CD14-positive monocyte (primary cell): ENCODE data around the gene AP2S1. TPM values are rescaled to one million over a fixed set of nuclear protein-coding genes. Genes with fewer than 3 reads are reported as not detected.

Experiments used
- DNase-seq, 3 donors: peaks; one replicate each; pipeline ENCODE4 v3.0.0-alpha.2; 2011 to 2022
- H2AFZ ChIP-seq: 2 replicates; pipeline ENCODE4 v1.6.0; 2012; ENCODE audit warnings: mild to moderate bottlenecking, low read depth, low read length, inconsistent platforms; ENCODE audit not compliant: insufficient read depth, poor library complexity, severe bottlenecking
- H3K27ac ChIP-seq, 2 donors: 1 replicate in 1 of 2; 2 replicates in 1 of 2; pipeline ENCODE4 v1.5.1; 2012 to 2013; ENCODE audit warnings: low read length in 2 of 2, control low read depth in 1 of 2, inconsistent platforms in 1 of 2, low read depth in 1 of 2, mild to moderate bottlenecking in 1 of 2
- H3K27me3 ChIP-seq, 2 donors: one replicate each; pipeline versions ENCODE4 v1.6.0 to v1.6.1; 2011 to 2013; ENCODE audit warnings: low read length in 2 of 2; ENCODE audit not compliant: control insufficient read depth in 2 of 2, insufficient read depth in 2 of 2
- H3K36me3 ChIP-seq, 2 donors: replicated peaks in 1 of 2; 1 replicate in 1 of 2; 2 replicates in 1 of 2; pipeline versions ENCODE4 v1.5.1 to v1.6.1; 2012 to 2013; ENCODE audit warnings: low read length in 2 of 2, control low read depth in 1 of 2, inconsistent platforms in 1 of 2, mild to moderate bottlenecking in 1 of 2; ENCODE audit not compliant: insufficient read depth in 2 of 2, control insufficient read depth in 1 of 2
- H3K4me1 ChIP-seq, 2 donors: 1 replicate in 1 of 2; 2 replicates in 1 of 2; pipeline versions ENCODE4 v1.5.1 to v1.6.1; 2012 to 2013; ENCODE audit warnings: low read length in 2 of 2, control low read depth in 1 of 2, inconsistent platforms in 1 of 2, mild to moderate bottlenecking in 1 of 2, moderate library complexity in 1 of 2; ENCODE audit not compliant: insufficient read depth in 2 of 2, control insufficient read depth in 1 of 2
- H3K4me2 ChIP-seq: replicated peaks from 2 replicates; pipeline ENCODE3; 2012; ENCODE audit warnings: low read length, moderate library complexity, mild to moderate bottlenecking; ENCODE audit not compliant: poor library complexity, severe bottlenecking; ENCODE audit errors: extremely low read depth
- H3K4me3 ChIP-seq, 3 experiments: fragments of 200-600 bp in 1 of 3; sonication (generic) in 1 of 3; replicated peaks in 1 of 3; 1 replicate in 2 of 3; 2 replicates in 1 of 3; pipeline ENCODE4 v1.5.1; 2011 to 2013; ENCODE audit warnings: low read length in 3 of 3, mild to moderate bottlenecking in 3 of 3, control low read depth in 2 of 3, low read depth in 2 of 3, inconsistent platforms in 1 of 3, moderate library complexity in 1 of 3
- H3K79me2 ChIP-seq: 2 replicates; pipeline ENCODE4 v1.6.0; 2012; ENCODE audit warnings: mild to moderate bottlenecking, control low read depth, inconsistent platforms, low read length, moderate library complexity; ENCODE audit not compliant: insufficient read depth
- H3K9ac ChIP-seq: 2 replicates; pipeline ENCODE4 v1.6.0; 2017; ENCODE audit warnings: low read length, mild to moderate bottlenecking; ENCODE audit not compliant: insufficient read depth, poor library complexity, severe bottlenecking
- H3K9me3 ChIP-seq, 2 donors: replicated peaks in 1 of 2; 1 replicate in 1 of 2; 2 replicates in 1 of 2; pipeline versions ENCODE4 v1.5.1 to v1.6.1; 2012 to 2013; ENCODE audit warnings: low read length in 2 of 2, control low read depth in 1 of 2; ENCODE audit not compliant: control insufficient read depth in 1 of 2, insufficient read depth in 1 of 2
- H4K20me1 ChIP-seq: 2 replicates; pipeline ENCODE4 v1.6.0; 2012; ENCODE audit warnings: mild to moderate bottlenecking, low read length, control low read depth, moderate library complexity; ENCODE audit not compliant: insufficient read depth
- H3K27ac Mint-ChIP-seq, 7 donors: one replicate each; pipeline ENCODE4 v1.8.0; 2020; ENCODE audit warnings: mild to moderate bottlenecking in 7 of 7, mixed read lengths in 7 of 7, moderate library complexity in 6 of 7, inconsistent platforms in 2 of 7
- H3K27me3 Mint-ChIP-seq, 3 donors: one replicate each; pipeline ENCODE4 v1.8.0; 2021 to 2022; ENCODE audit warnings: low read depth in 3 of 3, mild to moderate bottlenecking in 3 of 3, mixed read lengths in 3 of 3, moderate library complexity in 3 of 3, inconsistent platforms in 1 of 3
- H3K36me3 Mint-ChIP-seq, 2 donors: one replicate each; pipeline ENCODE4 v1.8.0; 2020; ENCODE audit warnings: mixed read lengths in 2 of 2, inconsistent platforms in 1 of 2, mild to moderate bottlenecking in 1 of 2
- H3K4me1 Mint-ChIP-seq: one replicate; pipeline ENCODE4 v1.8.0; 2020; ENCODE audit warnings: mild to moderate bottlenecking, mixed read lengths
- H3K4me3 Mint-ChIP-seq, 2 donors: one replicate each; pipeline ENCODE4 v1.8.0; 2020; ENCODE audit warnings: mild to moderate bottlenecking in 2 of 2, mixed read lengths in 2 of 2, moderate library complexity in 1 of 2
- H3K9me3 Mint-ChIP-seq, 7 donors: one replicate each; pipeline ENCODE4 v1.8.0; 2020 to 2022; ENCODE audit warnings: mixed read lengths in 7 of 7, mild to moderate bottlenecking in 6 of 7, moderate library complexity in 6 of 7, inconsistent platforms in 2 of 7
- WGBS: methylation state at CpG from one replicate; pipeline ENCODE4 v1.1.5; 2013; ENCODE audit warnings: missing lambda C conversion rate; ENCODE audit not compliant: insufficient coverage; 5-methylcytosine and 5-hydroxymethylcytosine counted together
- intact Hi-C, 2 donors: fragments of 100-400 bp; cut with micrococcal nuclease; formaldehyde crosslinking; loops; one replicate each; pipeline versions ENCODE4 v1.15.0 to v1.15.1; 2023
- polyA plus RNA-seq, 3 donors: library from polyadenylated mRNA; depleted of rRNA in 1 of 3; unstranded in 2 of 3; stranded (reverse) in 1 of 3; fragments of 300-500 nt in 2 of 3; fragments of >200 nt in 1 of 3; fragmentation: Illumina TruSeq in 2 of 3; gene quantifications; 1 replicate in 2 of 3; 2 replicates in 1 of 3; pipeline ENCODE4 v1.2.3, GENCODE V29; 2012 to 2021
- TF ChIP-seq, protein P1 (sequence below): fragments of 200-600 bp; IDR thresholded peaks from one replicate; pipeline ENCODE4 v1.8.0; 2022; ENCODE audit warnings: antibody characterized with exemption, mild to moderate bottlenecking

AP2S1 gene
- polyA plus RNA-seq, 3 donors = 123 to 194 (median 170) TPM

DNA sequence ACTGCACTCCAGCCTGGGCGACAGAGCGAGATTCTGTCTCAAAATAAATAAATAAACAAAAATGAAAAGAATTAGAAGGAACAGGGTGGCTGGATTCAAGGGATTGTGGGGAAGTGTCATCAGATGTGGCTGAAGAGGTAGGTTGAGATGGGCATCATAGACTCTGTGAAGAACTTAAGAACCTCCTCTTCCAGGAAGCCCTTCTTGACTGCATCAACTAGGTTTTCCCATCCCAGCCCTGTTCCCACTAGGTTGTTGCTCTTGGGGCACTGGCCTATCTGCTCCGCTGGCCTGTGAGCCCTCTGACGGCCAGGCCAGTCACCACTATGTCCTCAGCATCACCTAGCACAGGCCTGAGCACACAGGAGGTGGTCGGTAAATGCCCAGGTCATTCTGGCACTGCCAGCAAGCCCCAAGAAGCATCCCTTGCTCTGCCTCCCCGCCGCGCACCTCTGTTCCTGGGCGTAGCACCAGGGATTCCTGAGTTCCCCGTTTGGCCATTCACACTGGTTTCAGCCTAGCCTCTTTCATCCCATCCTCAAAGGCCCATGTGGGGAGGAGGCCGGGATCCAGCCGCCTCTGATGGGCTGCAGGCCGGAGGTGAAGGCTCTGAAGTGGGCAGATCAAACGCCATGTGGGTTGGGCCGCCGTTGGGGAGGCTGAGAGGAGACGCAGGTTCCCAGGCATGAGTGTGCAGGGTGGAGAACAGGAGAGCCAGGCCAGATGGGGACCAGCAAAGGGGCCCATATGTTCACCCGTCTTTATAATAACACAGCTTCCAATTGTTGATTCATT is 34.6 kb downstream of the AP2S1 start:
- Histone ChIP-seq H3K79me2 (no peaks in the 10 kb centered on the region), H4K20me1 (no peaks in the 10 kb centered on the region), H3K4me1 (peaks cover 5 to 15% of the 10 kb centered on the region in 2 donors), H3K4me3 (no peak overlapping the region), H3K27ac (no peak overlapping the region), H3K4me2 (no peak overlapping the region), H3K9me3 (no peaks in the 10 kb centered on the region), H3K9ac (no peak overlapping the region), H3K36me3 (no peaks in the 10 kb centered on the region), H2AFZ (no peak overlapping the region), H3K27me3 (no peaks in the 10 kb centered on the region)
- no peak overlapping the region for H3K4me3 Mint-ChIP-seq
- peaks cover 0 to 2% (median 0%) of the 10 kb centered on the region in 7 donors for H3K9me3 Mint-ChIP-seq
- H3K36me3 Mint-ChIP-seq = no peaks in the 10 kb centered on the region
- peaks cover 2 to 4% (median 2%) of the 10 kb centered on the region in 3 donors for H3K27me3 Mint-ChIP-seq
- WGBS = 94% methylated on average over 8 of the region's 18 CpGs
- H3K4me1 Mint-ChIP-seq = peaks cover 12% of the 10 kb centered on the region
- DNase-seq = no peak
- no peak overlapping the region for H3K27ac Mint-ChIP-seq
- intact Hi-C loops = no loop called here
- TF ChIP-seq, protein P1, sequence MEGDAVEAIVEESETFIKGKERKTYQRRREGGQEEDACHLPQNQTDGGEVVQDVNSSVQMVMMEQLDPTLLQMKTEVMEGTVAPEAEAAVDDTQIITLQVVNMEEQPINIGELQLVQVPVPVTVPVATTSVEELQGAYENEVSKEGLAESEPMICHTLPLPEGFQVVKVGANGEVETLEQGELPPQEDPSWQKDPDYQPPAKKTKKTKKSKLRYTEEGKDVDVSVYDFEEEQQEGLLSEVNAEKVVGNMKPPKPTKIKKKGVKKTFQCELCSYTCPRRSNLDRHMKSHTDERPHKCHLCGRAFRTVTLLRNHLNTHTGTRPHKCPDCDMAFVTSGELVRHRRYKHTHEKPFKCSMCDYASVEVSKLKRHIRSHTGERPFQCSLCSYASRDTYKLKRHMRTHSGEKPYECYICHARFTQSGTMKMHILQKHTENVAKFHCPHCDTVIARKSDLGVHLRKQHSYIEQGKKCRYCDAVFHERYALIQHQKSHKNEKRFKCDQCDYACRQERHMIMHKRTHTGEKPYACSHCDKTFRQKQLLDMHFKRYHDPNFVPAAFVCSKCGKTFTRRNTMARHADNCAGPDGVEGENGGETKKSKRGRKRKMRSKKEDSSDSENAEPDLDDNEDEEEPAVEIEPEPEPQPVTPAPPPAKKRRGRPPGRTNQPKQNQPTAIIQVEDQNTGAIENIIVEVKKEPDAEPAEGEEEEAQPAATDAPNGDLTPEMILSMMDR = no peak

DNA sequence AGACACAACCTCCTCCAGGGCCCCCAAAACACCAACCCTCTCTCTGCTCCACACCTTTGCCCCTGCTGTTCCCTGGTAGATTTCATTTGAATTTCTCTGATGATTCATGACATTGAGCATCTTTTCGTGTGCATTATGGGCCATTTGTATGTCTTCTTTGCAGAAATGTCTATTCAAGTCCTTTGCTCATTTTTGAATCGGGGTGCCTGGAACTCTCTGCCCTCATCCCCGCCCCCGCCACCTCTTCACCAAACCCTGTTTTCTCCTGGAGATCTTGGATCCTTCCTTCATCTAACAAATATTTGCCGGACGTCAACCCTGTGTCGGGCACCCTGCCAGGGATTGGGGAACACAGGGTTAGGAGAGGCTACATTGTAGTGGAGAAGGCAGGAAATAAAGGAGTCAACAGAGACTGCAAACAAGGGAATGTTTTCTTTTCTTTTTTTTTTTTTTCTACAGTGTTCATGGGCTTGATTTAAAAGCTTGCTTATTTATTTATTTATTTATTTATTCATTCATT is 36.7 kb downstream of the AP2S1 start:
- no CpG with 5 or more reads among the region's 7 CpGs for WGBS
- no peaks in the 10 kb centered on the region for H3K36me3 ChIP-seq

More for the DNA sequence above, 36.7 kb downstream of the AP2S1 start:
- Histone ChIP-seq H3K9ac (no peak overlapping the region), H3K79me2 (no peaks in the 10 kb centered on the region), H3K27me3 (no peaks in the 10 kb centered on the region), H3K4me2 (no peak overlapping the region), H3K4me3 (no peak overlapping the region), H3K4me1 (no peaks in the 10 kb centered on the region), H3K27ac (no peak overlapping the region), H3K9me3 (no peaks in the 10 kb centered on the region), H2AFZ (no peak overlapping the region), H4K20me1 (no peaks in the 10 kb centered on the region)
- no peak overlapping the region for H3K4me3 Mint-ChIP-seq
- TF ChIP-seq, protein P1 = no peak
- DNase-seq = no peak
- no peaks in the 10 kb centered on the region for H3K36me3 Mint-ChIP-seq
- H3K9me3 Mint-ChIP-seq = peaks cover 0 to 2% (median 0%) of the 10 kb centered on the region in 7 donors
- intact Hi-C loops = no loop called here
- no peak overlapping the region for H3K27ac Mint-ChIP-seq
- no peaks in the 10 kb centered on the region for H3K4me1 Mint-ChIP-seq
- H3K27me3 Mint-ChIP-seq = peaks cover 2 to 4% (median 2%) of the 10 kb centered on the region in 3 donors
